GM21723 (cell line): Measurements from ENCODE around the gene HOXB6.

Experiments used
- ATAC-seq: cut with Tn5 transposase; IDR thresholded peaks from one replicate; pipeline ENCODE4 v1.9.1; 2021; ENCODE audit warnings: mild to moderate bottlenecking, moderate library complexity; ENCODE audit not compliant: unreplicated experiment

HOXB6 gene

GRCh38 chr17:48624118-48624517 lies 19.3 kb upstream of the HOXB6 start:
- ATAC-seq: no peak

DNA sequence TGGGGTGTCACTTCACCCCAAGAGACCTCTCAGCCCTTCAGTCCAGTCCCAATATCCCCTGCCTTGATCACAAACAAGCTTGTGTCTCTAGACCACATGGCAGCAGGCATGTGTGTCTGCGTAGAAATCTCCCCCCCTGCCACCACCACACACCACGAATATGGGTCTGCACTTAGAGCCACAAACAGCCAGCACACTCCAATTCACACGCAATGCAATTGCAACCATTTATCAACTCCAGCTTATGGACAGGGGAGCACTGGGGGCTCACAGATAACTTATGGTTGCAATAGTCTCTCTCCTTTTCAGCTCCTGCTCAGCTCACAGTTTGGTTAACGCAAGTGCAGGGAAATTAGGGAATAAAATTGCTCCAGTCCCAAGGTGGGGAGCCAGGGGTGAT lies 18.8 kb upstream of the HOXB6 start:
- ATAC-seq: no peak

DNA sequence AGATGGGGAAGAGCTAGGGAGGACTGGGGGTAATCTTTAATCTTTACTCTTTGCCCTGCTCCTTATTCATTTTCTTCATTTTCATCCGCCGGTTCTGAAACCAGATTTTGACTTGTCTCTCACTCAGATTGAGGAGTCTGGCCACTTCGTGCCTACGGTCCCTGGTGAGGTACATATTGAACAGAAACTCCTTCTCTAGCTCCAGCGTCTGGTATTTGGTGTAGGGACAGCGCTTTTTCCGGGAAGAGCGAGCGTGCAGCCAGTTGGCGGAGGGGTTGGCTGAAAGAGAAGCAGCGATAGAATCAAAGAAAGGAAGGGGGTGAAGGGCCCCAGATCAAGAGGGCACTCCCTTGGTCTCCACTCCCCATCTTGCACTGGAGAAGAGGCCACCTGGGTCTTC lies 18.1 kb upstream of the HOXB6 start:
- no peak for ATAC-seq

GRCh38 chr17:48621410-48622392 lies 16.9 kb upstream of the HOXB6 start:
- no peak for ATAC-seq

GRCh38 chr17:48620461-48621139 lies 15.8 kb upstream of the HOXB6 start:
- ATAC-seq: no peak

GRCh38 chr17:48619826-48620449 lies 15.2 kb upstream of the HOXB6 start:
- ATAC-seq: no peak

DNA sequence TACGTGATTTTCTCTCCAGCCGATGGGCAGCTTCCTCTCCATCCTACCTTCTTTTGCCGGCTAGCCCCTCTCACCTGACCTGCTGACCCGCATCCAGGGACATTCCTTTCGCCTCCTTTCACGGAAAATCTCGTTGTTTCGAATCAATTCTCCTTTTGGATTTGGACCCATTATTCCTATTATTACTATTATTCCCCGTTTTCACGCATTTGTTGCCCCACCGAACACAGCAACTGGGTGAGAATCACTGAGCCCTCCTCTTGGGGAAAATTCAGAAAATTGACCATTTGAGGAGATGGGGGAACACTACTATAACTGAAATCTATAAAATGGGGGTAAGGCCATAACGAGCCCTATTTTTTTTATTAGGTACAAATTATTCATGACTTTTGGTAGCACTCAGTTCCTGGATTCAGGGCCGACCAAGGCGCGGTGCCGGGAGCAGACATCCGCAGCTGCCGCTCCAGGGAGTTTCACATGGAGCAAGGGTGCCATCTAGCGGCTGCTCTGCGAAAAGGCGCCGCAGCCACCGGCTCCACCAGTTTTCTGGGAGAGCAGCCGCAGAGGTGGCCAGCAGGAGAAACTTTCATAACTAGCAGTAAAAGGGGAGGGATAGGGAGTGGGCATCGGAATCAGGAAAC lies 13.6 kb upstream of the HOXB6 start:
- no peak for ATAC-seq

DNA sequence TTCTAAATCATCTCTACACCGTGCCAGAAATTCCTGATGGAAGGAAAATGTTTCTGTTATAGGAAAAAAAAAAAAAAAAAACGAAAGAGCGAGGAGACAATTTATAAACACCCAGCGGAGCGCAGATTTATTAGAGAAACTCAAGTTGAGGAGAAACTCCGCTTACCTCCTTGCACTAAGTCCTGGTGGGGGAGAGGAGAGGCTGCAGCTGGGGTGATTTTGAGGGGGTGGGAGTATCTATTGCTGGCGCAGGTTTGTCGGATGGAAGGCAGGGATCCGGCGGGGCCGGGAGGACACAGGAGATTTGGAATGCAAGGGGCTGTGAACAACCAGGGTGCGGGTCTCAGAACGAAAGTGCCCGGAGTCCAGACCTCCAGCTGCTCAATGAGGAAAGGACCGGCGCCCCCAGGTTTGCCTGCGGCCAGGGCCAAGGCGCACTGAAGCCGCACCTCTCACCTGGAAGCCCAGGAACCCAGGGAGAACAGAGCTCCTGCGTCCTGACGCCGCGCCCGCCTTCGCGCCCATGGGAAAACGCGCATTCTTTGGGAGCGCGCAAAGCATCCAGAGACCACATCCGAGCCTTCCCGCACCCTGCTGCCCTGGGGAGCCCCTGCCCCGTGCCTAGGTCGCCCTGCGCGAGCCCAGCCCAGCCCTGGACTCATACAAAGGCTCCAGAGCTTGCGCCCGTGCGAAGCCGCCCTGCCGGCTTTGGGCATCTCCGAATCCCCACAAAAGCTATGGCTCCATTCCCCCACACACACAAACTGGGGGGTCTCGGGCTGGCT lies 12.9 kb upstream of the HOXB6 start:
- ATAC-seq: no peak

DNA sequence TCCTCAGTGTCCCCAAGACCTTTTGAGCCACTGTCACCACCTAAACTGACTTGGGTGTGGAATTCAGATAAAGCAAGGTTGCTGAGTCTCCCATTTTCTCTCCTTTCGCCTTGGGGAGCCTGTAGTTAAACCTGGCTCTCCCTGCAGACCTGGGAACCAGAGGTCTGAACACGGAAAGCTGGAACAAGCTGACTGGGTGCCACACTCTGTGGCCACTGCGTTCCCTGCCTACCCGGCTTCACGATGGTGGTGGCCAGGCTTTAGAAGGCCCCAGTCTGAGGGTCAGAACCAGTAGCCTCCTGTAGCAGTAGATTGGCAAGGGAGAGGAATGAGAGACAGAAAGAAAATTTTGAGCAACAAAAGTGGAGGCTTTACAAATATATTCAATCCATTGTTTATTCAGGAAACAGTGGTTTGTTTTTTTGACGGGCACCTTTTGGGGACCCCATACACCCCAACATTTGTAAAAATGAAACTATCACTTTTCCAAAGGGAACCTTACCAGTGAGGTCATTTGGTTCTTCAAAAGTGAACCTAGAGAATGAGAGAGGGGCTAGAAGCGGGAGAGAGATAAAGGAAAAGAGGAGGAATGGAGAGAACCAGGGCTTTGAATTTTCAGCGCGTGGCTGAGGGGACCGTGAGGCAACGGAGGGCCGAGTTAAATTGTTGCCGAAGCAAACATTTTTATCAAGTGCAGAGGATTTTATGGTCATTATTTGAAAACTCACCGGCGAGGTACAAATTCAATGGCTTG lies 12.1 kb upstream of the HOXB6 start:
- ATAC-seq: no peak

GRCh38 chr17:48615963-48616716 lies 11.4 kb upstream of the HOXB6 start:
- ATAC-seq: no peak

DNA sequence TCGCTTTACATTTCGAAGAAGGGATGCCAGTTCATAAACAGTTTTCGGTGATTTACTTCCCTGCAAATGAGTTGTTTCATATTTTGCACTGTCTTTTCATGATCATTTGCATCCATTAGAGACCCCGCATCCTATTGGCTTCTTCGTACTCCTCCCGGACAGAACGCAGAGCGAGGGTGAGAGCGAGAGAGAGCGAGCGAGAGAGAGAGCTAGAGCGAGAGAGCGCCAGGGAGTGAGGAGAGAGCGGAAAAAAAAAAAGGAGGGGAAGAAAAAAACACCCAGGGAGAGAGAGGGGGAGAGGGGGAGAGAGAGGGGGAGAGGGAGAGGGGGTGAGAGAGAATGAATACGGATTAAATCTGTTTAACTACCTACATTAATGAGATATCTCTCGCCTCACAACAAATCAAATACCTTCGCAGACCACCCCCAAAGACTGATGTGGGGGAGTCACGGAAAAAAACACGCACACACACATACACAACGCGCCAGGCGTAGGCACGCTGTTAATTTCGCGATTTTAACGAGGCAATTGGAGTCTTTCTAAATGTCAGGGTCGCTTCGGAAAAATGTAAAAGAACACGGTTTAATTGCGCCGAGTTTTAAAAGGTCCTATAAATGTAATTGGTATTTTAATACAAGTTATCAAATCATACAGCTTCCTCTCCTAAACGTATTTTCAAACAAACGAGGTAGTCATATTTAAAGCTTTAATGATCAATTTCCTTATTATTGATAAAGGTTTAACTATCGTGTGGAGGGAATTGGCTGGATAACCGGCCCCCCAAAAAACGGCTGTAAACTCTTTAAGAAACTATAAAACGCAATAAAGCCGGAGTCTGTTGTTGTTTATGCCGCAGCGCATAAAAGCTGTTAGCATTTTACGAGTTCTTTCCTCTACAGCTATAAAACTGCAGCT lies 10.5 kb upstream of the HOXB6 start, which contains the start of gene HOXB8:
HOXB8 (minus strand) TSS at position 246 of the 916 bp plus-strand sequence. CDS start 588 bp downstream, outside the sequence.
- ATAC-seq: no peak

- no peak for ATAC-seq
Measured at GRCh38 chr17:48613862-48614694, 9.3 kb upstream of the HOXB6 start.

GRCh38 chr17:48612854-48613691 lies 8.3 kb upstream of the HOXB6 start:
- no peak for ATAC-seq

GRCh38 chr17:48612456-48612853 lies 7.7 kb upstream of the HOXB6 start:
- ATAC-seq: no peak

DNA sequence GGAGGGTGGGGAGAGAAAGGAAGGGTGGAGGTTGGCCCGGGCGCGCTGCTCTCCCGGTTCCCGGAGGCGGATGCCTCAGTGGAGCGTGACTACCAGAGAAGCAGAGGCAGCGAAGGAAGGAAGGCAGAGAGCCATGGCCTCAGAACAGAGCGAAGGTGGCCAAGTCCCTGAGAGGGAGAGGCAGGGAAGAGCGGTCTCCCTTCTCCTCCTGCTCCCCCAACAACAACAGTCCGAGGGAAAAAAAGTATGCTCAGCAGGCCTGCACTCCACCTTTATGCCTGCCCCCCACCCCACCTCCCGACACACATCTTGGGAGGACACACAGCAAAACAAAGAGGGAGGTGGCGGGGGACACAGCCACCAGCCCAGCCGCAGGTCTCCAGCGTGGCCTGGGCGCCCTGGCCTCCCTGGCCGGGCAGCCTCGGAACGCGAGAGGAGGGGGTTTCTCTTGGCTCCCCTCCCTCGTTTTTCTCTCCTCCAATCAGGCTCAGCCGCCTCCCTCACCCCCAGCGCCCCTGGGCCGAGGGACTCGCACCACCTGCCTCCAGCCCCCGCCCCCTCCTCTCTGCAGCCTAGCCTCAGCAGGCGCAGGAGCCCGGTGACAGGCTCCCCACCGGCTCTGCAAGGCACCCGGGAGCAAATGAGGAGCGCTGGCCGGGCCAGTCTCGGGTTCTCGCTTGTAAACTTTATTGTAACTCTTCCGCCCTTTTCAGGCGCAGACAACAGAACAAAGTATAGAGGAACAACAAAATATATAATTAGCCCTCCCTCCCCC lies 7.1 kb upstream of the HOXB6 start:
- ATAC-seq: no peak
